HepG2 (cell line): ENCODE measurements around the gene NYAP1. TPM values are rescaled to one million over a fixed set of nuclear protein-coding genes. Genes with fewer than 3 reads are reported as not detected.

Experiments used
- HNRNPK ChIP-seq: fragments of 200-400 bp; formaldehyde crosslinking; IDR thresholded peaks from 2 replicates; pipeline ENCODE4 v1.6.1; 2018; ENCODE audit warnings: low read length, low read depth, moderate library complexity, mild to moderate bottlenecking; ENCODE audit not compliant: poor library complexity, severe bottlenecking
- HOXA7 ChIP-seq: sonication (generic); formaldehyde crosslinking; IDR thresholded peaks from 2 replicates; pipeline ENCODE4 v1.8.1; 2022; ENCODE audit warnings: mild to moderate bottlenecking, missing genetic modification reagents, moderate library complexity
- ISL2 ChIP-seq: sonication (generic); formaldehyde crosslinking; IDR thresholded peaks from 2 replicates; pipeline ENCODE4 v1.5.0; 2020; ENCODE audit warnings: missing genetic modification reagents
- JDP2 ChIP-seq: sonication (generic); formaldehyde crosslinking; IDR thresholded peaks from 2 replicates; pipeline ENCODE4 v1.8.1; 2022; ENCODE audit warnings: missing genetic modification reagents, borderline replicate concordance
- SIX4 ChIP-seq: sonication (generic); formaldehyde crosslinking; IDR thresholded peaks from 2 replicates; pipeline ENCODE4 v1.4.0; 2020; ENCODE audit warnings: missing genetic modification reagents
- ZNF331 ChIP-seq: sonication (generic); formaldehyde crosslinking; IDR thresholded peaks from 2 replicates; pipeline ENCODE4 v1.4.0; 2020; ENCODE audit warnings: missing genetic modification reagents
- ZNF33A ChIP-seq: sonication (generic); formaldehyde crosslinking; IDR thresholded peaks from 2 replicates; pipeline ENCODE4 v1.5.1; 2020; ENCODE audit warnings: missing genetic modification reagents, mild to moderate bottlenecking, moderate library complexity, borderline replicate concordance
- ZNF484 ChIP-seq: sonication (generic); formaldehyde crosslinking; IDR thresholded peaks from 2 replicates; pipeline ENCODE4 v1.5.1; 2020; ENCODE audit warnings: mild to moderate bottlenecking, low read depth, missing genetic modification reagents, borderline replicate concordance
- ZNF501 ChIP-seq: sonication (generic); formaldehyde crosslinking; IDR thresholded peaks from 2 replicates; pipeline ENCODE4 v1.5.1; 2020; ENCODE audit warnings: mild to moderate bottlenecking, moderate library complexity, missing genetic modification reagents
- ZNF607 ChIP-seq: sonication (generic); formaldehyde crosslinking; IDR thresholded peaks from 2 replicates; pipeline ENCODE4 v1.5.1; 2020; ENCODE audit warnings: missing genetic modification reagents, mild to moderate bottlenecking, borderline replicate concordance
- ZSCAN21 ChIP-seq: sonication (generic); formaldehyde crosslinking; IDR thresholded peaks from 2 replicates; pipeline ENCODE4 v1.8.0; 2022; ENCODE audit warnings: mild to moderate bottlenecking, missing genetic modification reagents, moderate library complexity, borderline replicate concordance
- polyA plus RNA-seq, 8 experiments: library from polyadenylated mRNA; depleted of rRNA in 3 of 8; stranded (reverse) in 7 of 8; unstranded in 1 of 8; fragments of >200 nt; fragmentation: Illumina TruSeq in 4 of 8; extraction: Trizol in 4 of 8; gene quantifications; 2 replicates each; pipeline versions ENCODE4 v1.2.1 to v1.2.3, GENCODE V29; 2011 to 2016; ENCODE audit warnings: low read depth in 4 of 8, missing spikeins in 1 of 8, mixed read lengths in 1 of 8; ENCODE audit not compliant: insufficient read depth in 1 of 8
- total RNA-seq, 5 experiments: library from RNA; depleted of rRNA; stranded (reverse); fragments of >200 nt; fragmentation: Illumina TruSeq; extraction: Trizol; gene quantifications; 2 replicates each; pipeline ENCODE4 v1.2.3, GENCODE V29; 2016; ENCODE audit warnings: low read depth in 1 of 5
- TF ChIP-seq, protein P1 (sequence below): sonication (generic); formaldehyde crosslinking; IDR thresholded peaks from 2 replicates; pipeline ENCODE4 v1.4.0; 2020; ENCODE audit warnings: low read depth, missing genetic modification reagents
- TF ChIP-seq, protein P2 (sequence below): sonication (generic); formaldehyde crosslinking; IDR thresholded peaks from 2 replicates; pipeline ENCODE4 v1.4.0; 2020; ENCODE audit warnings: mild to moderate bottlenecking, missing genetic modification reagents
- TF ChIP-seq, protein P3 (sequence below): sonication (generic); formaldehyde crosslinking; IDR thresholded peaks from 2 replicates; pipeline ENCODE4 v1.5.1; 2020; ENCODE audit warnings: missing genetic modification reagents, mild to moderate bottlenecking, borderline replicate concordance
- TF ChIP-seq, protein P4 (sequence below): sonication (generic); formaldehyde crosslinking; conservative IDR thresholded peaks from 2 replicates; pipeline ENCODE4 v1.4.0; 2020; ENCODE audit warnings: missing genetic modification reagents
- TF ChIP-seq, protein P5 (sequence below): sonication (generic); formaldehyde crosslinking; IDR thresholded peaks from 2 replicates; pipeline ENCODE4 v1.4.0; 2020; ENCODE audit warnings: missing genetic modification reagents, borderline replicate concordance

NYAP1 gene
- total and polyA plus RNA-seq, 2 of the 13 experiments (the other 11 are each of a cell fraction or from before 2014, with no cell fraction given) = 0.15 to 0.46 TPM

DNA sequence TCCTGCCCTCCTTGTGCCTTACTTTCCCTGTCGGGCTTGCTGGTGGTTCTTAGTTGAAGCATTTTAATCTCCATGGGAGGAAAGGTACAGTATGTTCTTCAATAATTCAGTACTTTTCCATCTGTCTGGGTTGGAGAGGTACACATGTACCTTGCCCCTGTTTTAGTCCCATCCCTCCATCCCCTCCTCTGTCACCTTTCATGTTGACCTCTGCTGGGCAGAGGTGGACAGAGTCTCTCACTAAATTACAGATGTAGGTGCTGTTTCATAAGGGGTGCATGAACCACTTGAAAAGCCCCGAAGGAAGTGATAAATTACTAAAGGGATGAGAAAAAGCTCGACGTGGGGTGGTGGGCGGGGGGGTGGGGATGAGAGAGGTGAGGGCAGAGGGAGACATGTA lies 60.7 kb downstream of the NYAP1 start (continued):
- TF ChIP-seq, protein P1, sequence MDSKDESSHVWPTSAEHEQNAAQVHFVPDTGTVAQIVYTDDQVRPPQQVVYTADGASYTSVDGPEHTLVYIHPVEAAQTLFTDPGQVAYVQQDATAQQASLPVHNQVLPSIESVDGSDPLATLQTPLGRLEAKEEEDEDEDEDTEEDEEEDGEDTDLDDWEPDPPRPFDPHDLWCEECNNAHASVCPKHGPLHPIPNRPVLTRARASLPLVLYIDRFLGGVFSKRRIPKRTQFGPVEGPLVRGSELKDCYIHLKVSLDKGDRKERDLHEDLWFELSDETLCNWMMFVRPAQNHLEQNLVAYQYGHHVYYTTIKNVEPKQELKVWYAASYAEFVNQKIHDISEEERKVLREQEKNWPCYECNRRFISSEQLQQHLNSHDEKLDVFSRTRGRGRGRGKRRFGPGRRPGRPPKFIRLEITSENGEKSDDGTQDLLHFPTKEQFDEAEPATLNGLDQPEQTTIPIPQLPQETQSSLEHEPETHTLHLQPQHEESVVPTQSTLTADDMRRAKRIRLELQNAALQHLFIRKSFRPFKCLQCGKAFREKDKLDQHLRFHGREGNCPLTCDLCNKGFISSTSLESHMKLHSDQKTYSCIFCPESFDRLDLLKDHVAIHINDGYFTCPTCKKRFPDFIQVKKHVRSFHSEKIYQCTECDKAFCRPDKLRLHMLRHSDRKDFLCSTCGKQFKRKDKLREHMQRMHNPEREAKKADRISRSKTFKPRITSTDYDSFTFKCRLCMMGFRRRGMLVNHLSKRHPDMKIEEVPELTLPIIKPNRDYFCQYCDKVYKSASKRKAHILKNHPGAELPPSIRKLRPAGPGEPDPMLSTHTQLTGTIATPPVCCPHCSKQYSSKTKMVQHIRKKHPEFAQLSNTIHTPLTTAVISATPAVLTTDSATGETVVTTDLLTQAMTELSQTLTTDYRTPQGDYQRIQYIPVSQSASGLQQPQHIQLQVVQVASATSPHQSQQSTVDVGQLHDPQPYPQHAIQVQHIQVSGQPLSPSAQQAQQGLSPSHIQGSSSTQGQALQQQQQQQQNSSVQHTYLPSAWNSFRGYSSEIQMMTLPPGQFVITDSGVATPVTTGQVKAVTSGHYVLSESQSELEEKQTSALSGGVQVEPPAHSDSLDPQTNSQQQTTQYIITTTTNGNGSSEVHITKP (CRISPR knock-in tag) = no peak
- TF ChIP-seq, protein P2, sequence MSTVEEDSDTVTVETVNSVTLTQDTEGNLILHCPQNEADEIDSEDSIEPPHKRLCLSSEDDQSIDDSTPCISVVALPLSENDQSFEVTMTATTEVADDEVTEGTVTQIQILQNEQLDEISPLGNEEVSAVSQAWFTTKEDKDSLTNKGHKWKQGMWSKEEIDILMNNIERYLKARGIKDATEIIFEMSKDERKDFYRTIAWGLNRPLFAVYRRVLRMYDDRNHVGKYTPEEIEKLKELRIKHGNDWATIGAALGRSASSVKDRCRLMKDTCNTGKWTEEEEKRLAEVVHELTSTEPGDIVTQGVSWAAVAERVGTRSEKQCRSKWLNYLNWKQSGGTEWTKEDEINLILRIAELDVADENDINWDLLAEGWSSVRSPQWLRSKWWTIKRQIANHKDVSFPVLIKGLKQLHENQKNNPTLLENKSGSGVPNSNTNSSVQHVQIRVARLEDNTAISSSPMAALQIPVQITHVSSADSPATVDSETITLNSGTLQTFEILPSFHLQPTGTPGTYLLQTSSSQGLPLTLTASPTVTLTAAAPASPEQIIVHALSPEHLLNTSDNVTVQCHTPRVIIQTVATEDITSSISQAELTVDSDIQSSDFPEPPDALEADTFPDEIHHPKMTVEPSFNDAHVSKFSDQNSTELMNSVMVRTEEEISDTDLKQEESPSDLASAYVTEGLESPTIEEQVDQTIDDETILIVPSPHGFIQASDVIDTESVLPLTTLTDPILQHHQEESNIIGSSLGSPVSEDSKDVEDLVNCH = no peak
- no peak for TF ChIP-seq HOXA7 (CRISPR knock-in tag)
- TF ChIP-seq, protein P3, sequence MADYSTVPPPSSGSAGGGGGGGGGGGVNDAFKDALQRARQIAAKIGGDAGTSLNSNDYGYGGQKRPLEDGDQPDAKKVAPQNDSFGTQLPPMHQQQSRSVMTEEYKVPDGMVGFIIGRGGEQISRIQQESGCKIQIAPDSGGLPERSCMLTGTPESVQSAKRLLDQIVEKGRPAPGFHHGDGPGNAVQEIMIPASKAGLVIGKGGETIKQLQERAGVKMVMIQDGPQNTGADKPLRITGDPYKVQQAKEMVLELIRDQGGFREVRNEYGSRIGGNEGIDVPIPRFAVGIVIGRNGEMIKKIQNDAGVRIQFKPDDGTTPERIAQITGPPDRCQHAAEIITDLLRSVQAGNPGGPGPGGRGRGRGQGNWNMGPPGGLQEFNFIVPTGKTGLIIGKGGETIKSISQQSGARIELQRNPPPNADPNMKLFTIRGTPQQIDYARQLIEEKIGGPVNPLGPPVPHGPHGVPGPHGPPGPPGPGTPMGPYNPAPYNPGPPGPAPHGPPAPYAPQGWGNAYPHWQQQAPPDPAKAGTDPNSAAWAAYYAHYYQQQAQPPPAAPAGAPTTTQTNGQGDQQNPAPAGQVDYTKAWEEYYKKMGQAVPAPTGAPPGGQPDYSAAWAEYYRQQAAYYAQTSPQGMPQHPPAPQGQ (CRISPR knock-in tag) = no peak
- TF ChIP-seq ZNF484 (CRISPR knock-in tag) = no peak
- TF ChIP-seq ZSCAN21 (CRISPR knock-in tag) = 0 out of 2 replicates have a peak, but pooled peaks have one; percentile 51
- no peak for TF ChIP-seq JDP2 (CRISPR knock-in tag)
- TF ChIP-seq SIX4 (CRISPR knock-in tag) = peak; percentile 60; the same call in 1 of the 2 replicates
- TF ChIP-seq ZNF607 (CRISPR knock-in tag) = no peak
- TF ChIP-seq, protein P4, sequence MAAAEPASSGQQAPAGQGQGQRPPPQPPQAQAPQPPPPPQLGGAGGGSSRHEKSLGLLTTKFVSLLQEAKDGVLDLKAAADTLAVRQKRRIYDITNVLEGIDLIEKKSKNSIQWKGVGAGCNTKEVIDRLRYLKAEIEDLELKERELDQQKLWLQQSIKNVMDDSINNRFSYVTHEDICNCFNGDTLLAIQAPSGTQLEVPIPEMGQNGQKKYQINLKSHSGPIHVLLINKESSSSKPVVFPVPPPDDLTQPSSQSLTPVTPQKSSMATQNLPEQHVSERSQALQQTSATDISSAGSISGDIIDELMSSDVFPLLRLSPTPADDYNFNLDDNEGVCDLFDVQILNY = no peak
- TF ChIP-seq ISL2 (CRISPR knock-in tag) = peak; percentile 52; the same call in 1 of the 2 replicates
- peak; percentile 40 for TF ChIP-seq HNRNPK
- TF ChIP-seq, protein P5, sequence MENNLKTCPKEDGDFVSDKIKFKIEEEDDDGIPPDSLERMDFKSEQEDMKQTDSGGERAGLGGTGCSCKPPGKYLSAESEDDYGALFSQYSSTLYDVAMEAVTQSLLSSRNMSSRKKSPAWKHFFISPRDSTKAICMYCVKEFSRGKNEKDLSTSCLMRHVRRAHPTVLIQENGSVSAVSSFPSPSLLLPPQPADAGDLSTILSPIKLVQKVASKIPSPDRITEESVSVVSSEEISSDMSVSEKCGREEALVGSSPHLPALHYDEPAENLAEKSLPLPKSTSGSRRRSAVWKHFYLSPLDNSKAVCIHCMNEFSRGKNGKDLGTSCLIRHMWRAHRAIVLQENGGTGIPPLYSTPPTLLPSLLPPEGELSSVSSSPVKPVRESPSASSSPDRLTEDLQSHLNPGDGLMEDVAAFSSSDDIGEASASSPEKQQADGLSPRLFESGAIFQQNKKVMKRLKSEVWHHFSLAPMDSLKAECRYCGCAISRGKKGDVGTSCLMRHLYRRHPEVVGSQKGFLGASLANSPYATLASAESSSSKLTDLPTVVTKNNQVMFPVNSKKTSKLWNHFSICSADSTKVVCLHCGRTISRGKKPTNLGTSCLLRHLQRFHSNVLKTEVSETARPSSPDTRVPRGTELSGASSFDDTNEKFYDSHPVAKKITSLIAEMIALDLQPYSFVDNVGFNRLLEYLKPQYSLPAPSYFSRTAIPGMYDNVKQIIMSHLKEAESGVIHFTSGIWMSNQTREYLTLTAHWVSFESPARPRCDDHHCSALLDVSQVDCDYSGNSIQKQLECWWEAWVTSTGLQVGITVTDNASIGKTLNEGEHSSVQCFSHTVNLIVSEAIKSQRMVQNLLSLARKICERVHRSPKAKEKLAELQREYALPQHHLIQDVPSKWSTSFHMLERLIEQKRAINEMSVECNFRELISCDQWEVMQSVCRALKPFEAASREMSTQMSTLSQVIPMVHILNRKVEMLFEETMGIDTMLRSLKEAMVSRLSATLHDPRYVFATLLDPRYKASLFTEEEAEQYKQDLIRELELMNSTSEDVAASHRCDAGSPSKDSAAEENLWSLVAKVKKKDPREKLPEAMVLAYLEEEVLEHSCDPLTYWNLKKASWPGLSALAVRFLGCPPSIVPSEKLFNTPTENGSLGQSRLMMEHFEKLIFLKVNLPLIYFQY (CRISPR knock-in tag) = no peak
- TF ChIP-seq ZNF501 (CRISPR knock-in tag) = no peak
- peak; percentile 57; the same call in 1 of the 2 replicates for TF ChIP-seq ZNF331 (CRISPR knock-in tag)
- TF ChIP-seq ZNF33A (CRISPR knock-in tag) = no peak
